Stimulated activated naive CD4-positive, alpha-beta T cell (primary cell): Measurements from ENCODE around the gene MXRA8.

Experiments
- DNase-seq, 6 experiments: peaks; one replicate each; lab custom pipeline; 2025; lab: John Stamatoyannopoulos, UW

The MXRA8 gene

GRCh38 chr1:1335792-1336248, 22.5 kb downstream of the MXRA8 start:
- no peak for DNase-seq

- DNase-seq, result no peak
Observed at GRCh38 chr1:1335283-1335682, 23.1 kb downstream of the MXRA8 start.

GRCh38 chr1:1334835-1335234, 23.5 kb downstream of the MXRA8 start:
- no peak for DNase-seq

- no peak for DNase-seq
Observed at GRCh38 chr1:1333551-1334241, 24.7 kb downstream of the MXRA8 start.

GRCh38 chr1:1332774-1333480, 25.4 kb downstream of the MXRA8 start:
- no peak for DNase-seq

- DNase-seq, result no peak
Observed at GRCh38 chr1:1332031-1332755, 26.2 kb downstream of the MXRA8 start.

- no peak for DNase-seq
Observed at GRCh38 chr1:1331068-1331965, 27.0 kb downstream of the MXRA8 start, which contains the start of gene TAS1R3. Gene TAS1R3 (plus strand): TSS chr1:1331280. CDS start chr1:1331346, 66 bp downstream.

- no peak for DNase-seq
Observed at GRCh38 chr1:1330366-1331067, 27.8 kb downstream of the MXRA8 start.

GRCh38 chr1:1329304-1330210, 28.8 kb downstream of the MXRA8 start:
- DNase-seq, result no peak

- no peak for DNase-seq
Observed at GRCh38 chr1:1328254-1328653, 30.1 kb downstream of the MXRA8 start.

GRCh38 chr1:1327291-1327690, 31.1 kb downstream of the MXRA8 start:
- no peak for DNase-seq

- no peak for DNase-seq
Observed at GRCh38 chr1:1326075-1326605, 32.2 kb downstream of the MXRA8 start.

- DNase-seq, result peak in 1 of 6 experiments; percentile 63
Observed at GRCh38 chr1:1325288-1326074, 32.9 kb downstream of the MXRA8 start.

- DNase-seq, result peak; percentile 89 to 96 (median 95)
Observed at GRCh38 chr1:1324524-1325287, 33.6 kb downstream of the MXRA8 start, which contains the start of the genes CPTP and INTS11. Gene CPTP (plus strand): TSS chr1:1324802. CDS start chr1:1326911, 2,109 bp downstream. Gene INTS11 (minus strand): TSS chr1:1324660. CDS start chr1:1324608, 52 bp downstream.

- DNase-seq, result no peak
Observed at GRCh38 chr1:1324084-1324523, 34.3 kb downstream of the MXRA8 start.

GRCh38 chr1:1322952-1323351, 35.4 kb downstream of the MXRA8 start:
- no peak for DNase-seq

- no peak for DNase-seq
Observed at GRCh38 chr1:1322418-1322817, 35.9 kb downstream of the MXRA8 start.

- DNase-seq, result no peak
Observed at GRCh38 chr1:1321477-1321876, 36.9 kb downstream of the MXRA8 start.
